Endodermal cell (in vitro differentiated cells): ENCODE data around the gene INSYN2B. TPM values are rescaled to one million over a fixed set of nuclear protein-coding genes. Genes with fewer than 3 reads are reported as not detected.

Source experiments
- DNase-seq: peaks from one replicate; pipeline ENCODE4 v3.0.0-alpha.2; 2017
- H3K27ac ChIP-seq: 2 replicates; pipeline ENCODE4 v1.5.1; 2013; ENCODE audit warnings: mild to moderate bottlenecking, low read depth, low read length, moderate library complexity
- H3K27me3 ChIP-seq: 2 replicates; pipeline ENCODE4 v1.6.1; 2013; ENCODE audit warnings: mild to moderate bottlenecking, low read length, moderate library complexity; ENCODE audit not compliant: insufficient read depth, control insufficient read depth, poor library complexity, severe bottlenecking
- H3K36me3 ChIP-seq: 2 replicates; pipeline ENCODE4 v1.7.0; 2013; ENCODE audit warnings: mild to moderate bottlenecking, low read length, moderate library complexity; ENCODE audit not compliant: control insufficient read depth, insufficient read depth
- H3K4me1 ChIP-seq: one replicate; pipeline ENCODE4 v1.7.0; 2013; ENCODE audit warnings: low read length; ENCODE audit not compliant: control insufficient read depth, insufficient read depth
- H3K4me3 ChIP-seq: 2 replicates; pipeline ENCODE4 v1.5.1; 2013; ENCODE audit warnings: mild to moderate bottlenecking, low read length, moderate library complexity
- H3K9ac ChIP-seq: 2 replicates; pipeline ENCODE4 v1.6.1; 2013; ENCODE audit warnings: mild to moderate bottlenecking, low read length, moderate library complexity; ENCODE audit not compliant: poor library complexity, severe bottlenecking; ENCODE audit errors: extremely low read depth
- H3K9me3 ChIP-seq: 2 replicates; pipeline ENCODE4 v1.6.1; 2013; ENCODE audit warnings: mild to moderate bottlenecking, low read length, moderate library complexity; ENCODE audit not compliant: control insufficient read depth
- H3K27ac Mint-ChIP-seq: 2 replicates; pipeline ENCODE4 v1.8.0; 2020; ENCODE audit warnings: mixed read lengths
- H3K27me3 Mint-ChIP-seq: 2 replicates; pipeline ENCODE4 v1.8.0; 2021; ENCODE audit warnings: mild to moderate bottlenecking, mixed read lengths; ENCODE audit not compliant: insufficient read depth
- H3K36me3 Mint-ChIP-seq: 2 replicates; pipeline ENCODE4 v1.8.0; 2020; ENCODE audit warnings: low read depth, mixed read lengths
- H3K4me1 Mint-ChIP-seq: 2 replicates; pipeline ENCODE4 v1.8.0; 2020; ENCODE audit warnings: mixed read lengths
- H3K4me3 Mint-ChIP-seq: 2 replicates; pipeline ENCODE4 v1.8.0; 2020; ENCODE audit warnings: mild to moderate bottlenecking, moderate library complexity, mixed read lengths
- H3K9me3 Mint-ChIP-seq: 2 replicates; pipeline ENCODE4 v1.8.0; 2020; ENCODE audit warnings: mild to moderate bottlenecking, mixed read lengths
- CTCF ChIP-seq: fragments of 200-600 bp; sonication (generic); conservative IDR thresholded peaks from 2 replicates; pipeline ENCODE4 v1.5.0; 2021; ENCODE audit warnings: antibody characterized with exemption, mild to moderate bottlenecking
- WGBS, 2 experiments: methylation state at CpG; one replicate each; pipeline versions ENCODE4 v1.1.5 to v1.1.7; 2013; ENCODE audit warnings: missing lambda C conversion rate in 2 of 2, mixed read lengths in 1 of 2; ENCODE audit not compliant: insufficient coverage in 1 of 2, insufficient read length in 1 of 2; 5-methylcytosine and 5-hydroxymethylcytosine counted together
- total RNA-seq, 2 donors: library from RNA; stranded (reverse); fragmentation: NEBNext Ultra II Directional in 1 of 2; extraction: Animal tissue kit (Norgen Biotek cat#: 25700) in 1 of 2; gene quantifications; 2 replicates in 1 of 2; 3 replicates in 1 of 2; pipeline ENCODE4 v1.2.1, GENCODE V29; 2021

INSYN2B gene
- total RNA-seq, 2 donors from 2014 or later: not detected

- WGBS, 2 experiments: 91 to 97% methylated on average over 3 of the region's 3 CpGs
- H3K9me3 Mint-ChIP-seq: no peaks in the 10 kb centered on the region
- no peak for DNase-seq
- no peak for TF ChIP-seq CTCF
- Histone ChIP-seq H3K9me3 (no peaks in the 10 kb centered on the region), H3K4me3 (no peak overlapping the region), H3K27ac (no peak overlapping the region), H3K9ac (no peak overlapping the region), H3K27me3 (peaks cover 4% of the 10 kb centered on the region), H3K36me3 (no peaks in the 10 kb centered on the region), H3K4me1 (peaks cover 3% of the 10 kb centered on the region)
- H3K27ac Mint-ChIP-seq: no peak overlapping the region
- H3K36me3 Mint-ChIP-seq: no peaks in the 10 kb centered on the region
- H3K4me1 Mint-ChIP-seq: peaks cover 39% of the 10 kb centered on the region
- peaks cover 19% of the 10 kb centered on the region for H3K27me3 Mint-ChIP-seq
- H3K4me3 Mint-ChIP-seq: no peak overlapping the region
Measured at GRCh38 chr5:169909945-169910344, 70.3 kb downstream of the INSYN2B start.

GRCh38 chr5:169908864-169909263 is 71.4 kb downstream of the INSYN2B start:
- no peaks in the 10 kb centered on the region for H3K9me3 Mint-ChIP-seq
- Histone ChIP-seq H3K4me3 (no peak overlapping the region), H3K27me3 (peaks cover 4% of the 10 kb centered on the region), H3K4me1 (peaks cover 8% of the 10 kb centered on the region), H3K36me3 (no peaks in the 10 kb centered on the region), H3K27ac (no peak overlapping the region), H3K9ac (no peak overlapping the region), H3K9me3 (no peaks in the 10 kb centered on the region)
- no peak for DNase-seq
- no peak overlapping the region for H3K27ac Mint-ChIP-seq
- peaks cover 47% of the 10 kb centered on the region for H3K4me1 Mint-ChIP-seq
- H3K4me3 Mint-ChIP-seq: no peak overlapping the region
- no peaks in the 10 kb centered on the region for H3K36me3 Mint-ChIP-seq
- 92% methylated on average over 1 of the region's 1 CpG; no CpG with 5 or more reads in 1 of the 2 experiments for WGBS, 2 experiments
- H3K27me3 Mint-ChIP-seq: peaks cover 19% of the 10 kb centered on the region
- no peak for TF ChIP-seq CTCF

- Histone ChIP-seq H3K27ac (no peak overlapping the region), H3K36me3 (no peaks in the 10 kb centered on the region), H3K27me3 (peaks cover 4% of the 10 kb centered on the region), H3K9ac (no peak overlapping the region), H3K9me3 (no peaks in the 10 kb centered on the region), H3K4me3 (no peak overlapping the region), H3K4me1 (peaks cover 8% of the 10 kb centered on the region)
- WGBS, 2 experiments: 83 to 97% methylated on average over 5 to 8 of the region's 8 CpGs
- H3K27ac Mint-ChIP-seq: peak overlapping the region; percentile 29
- H3K36me3 Mint-ChIP-seq: no peaks in the 10 kb centered on the region
- H3K9me3 Mint-ChIP-seq: no peaks in the 10 kb centered on the region
- TF ChIP-seq CTCF: no peak
- peaks cover 47% of the 10 kb centered on the region for H3K4me1 Mint-ChIP-seq
- DNase-seq: peak; percentile 90
- no peak overlapping the region for H3K4me3 Mint-ChIP-seq
- H3K27me3 Mint-ChIP-seq: peaks cover 19% of the 10 kb centered on the region
Measured at GRCh38 chr5:169906745-169907649, 73.3 kb downstream of the INSYN2B start.
